ENCODE data around the gene ITSN2.
"Not testable (repeated sequence)": the region's sequence is repeated elsewhere in the genome, so short reads cannot be mapped to it uniquely, and the experiment has no call there.

Gene ITSN2

DNA sequence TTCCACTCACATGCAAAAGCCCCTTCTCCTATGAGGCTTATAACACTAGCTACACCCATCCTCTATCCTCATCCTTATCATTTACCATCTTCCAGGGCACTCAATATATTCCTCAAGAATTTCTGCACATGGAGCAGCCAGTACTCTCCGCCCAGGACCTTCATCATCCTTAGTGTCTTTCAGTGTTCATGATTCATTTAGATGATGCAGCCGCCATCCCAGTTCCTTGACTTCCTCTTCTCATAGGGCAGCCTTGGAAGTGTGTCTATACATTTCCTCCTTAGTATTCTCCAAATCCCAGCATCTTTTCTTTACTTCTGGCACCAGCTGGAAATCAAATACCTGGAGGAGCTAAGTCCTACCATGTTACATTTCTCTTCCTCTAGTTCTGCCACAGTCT lies 3.0 kb upstream of the ITSN2 start:
- DNase-seq (ENCODE audit: low read depth) = no peak

DNA sequence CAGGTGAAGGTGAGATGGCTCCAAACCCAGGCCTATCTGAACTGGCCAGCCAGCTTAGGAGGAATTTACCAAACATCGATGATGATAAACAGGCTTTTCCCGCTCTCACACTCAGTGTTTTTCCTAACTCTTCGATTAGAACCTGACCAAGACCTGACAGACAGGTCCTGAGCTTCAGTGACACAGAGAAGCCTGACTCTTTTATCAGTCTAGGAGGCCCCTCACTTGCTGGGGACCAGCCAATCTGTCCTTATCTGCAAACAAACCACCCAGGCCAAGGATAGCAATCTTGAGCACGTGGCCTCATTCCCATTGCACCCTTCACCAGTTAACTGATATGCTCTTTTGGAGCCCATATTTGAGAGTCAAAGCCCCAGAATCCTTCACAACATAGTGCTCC lies 1.9 kb upstream of the ITSN2 start:
- no peak for DNase-seq (ENCODE audit: low read depth)

DNA sequence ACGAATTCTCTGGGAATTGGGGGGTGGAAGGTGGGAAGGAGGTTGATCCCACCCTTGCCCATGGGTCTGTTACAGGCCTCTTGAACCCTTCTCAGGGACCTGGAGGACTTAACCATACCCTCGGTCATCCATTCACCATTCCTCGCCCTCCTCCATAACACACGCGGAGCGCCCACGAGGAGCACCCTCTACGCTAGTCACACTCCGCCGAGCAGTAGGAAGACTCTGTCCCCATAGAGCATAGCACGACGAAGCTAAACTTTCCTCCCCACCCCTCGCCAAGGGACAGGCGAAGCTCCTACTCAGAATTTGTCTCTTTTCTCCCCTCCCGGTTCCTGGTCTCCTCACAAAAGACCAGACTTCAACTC lies 611 bp upstream of the ITSN2 start:
- no peak for DNase-seq (ENCODE audit: low read depth)

DNA sequence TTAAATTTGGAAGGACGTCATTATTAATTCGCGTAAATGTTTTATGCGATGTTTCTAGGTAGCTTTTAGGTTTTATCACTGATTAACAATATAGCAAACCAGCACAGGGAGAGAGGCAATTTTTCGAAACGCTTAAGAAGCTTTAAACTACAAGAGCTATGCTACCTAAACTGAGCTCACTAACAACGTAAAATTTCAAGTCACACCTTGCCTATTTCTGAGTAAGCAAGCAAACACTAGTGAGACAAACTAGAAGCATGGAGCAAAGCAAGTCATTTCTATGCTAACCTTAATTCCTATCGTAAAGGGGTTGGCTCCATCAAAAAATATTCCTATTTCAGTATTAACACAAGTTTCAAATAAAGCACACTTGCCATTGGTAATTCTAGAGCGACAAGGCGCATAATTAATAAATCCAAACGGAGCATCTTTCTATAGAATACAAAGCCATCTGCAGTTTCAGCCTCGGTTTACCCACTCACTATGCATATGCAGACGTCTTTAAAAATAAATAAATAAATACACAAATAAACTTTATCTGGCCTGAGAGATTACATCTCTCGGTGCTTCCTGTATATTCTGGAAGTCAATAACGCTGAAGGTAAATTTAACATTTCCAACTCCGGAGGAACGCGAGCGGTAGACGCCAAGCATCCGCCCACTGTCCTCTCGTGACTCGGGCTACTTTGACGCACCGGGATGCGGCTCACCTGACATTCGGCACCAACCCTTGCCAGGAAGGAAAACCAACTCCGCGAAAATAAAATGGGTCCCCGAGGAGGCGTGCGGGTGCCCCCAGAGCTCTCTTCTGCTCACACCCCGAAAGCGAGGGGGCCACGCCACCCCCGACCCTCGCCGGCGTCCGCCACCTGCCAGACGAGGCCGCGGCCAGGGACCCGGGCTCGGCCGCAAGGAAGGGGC lies 947 bp downstream of the ITSN2 start:
- DNase-seq (ENCODE audit: low read depth) = peak; percentile 22

DNA sequence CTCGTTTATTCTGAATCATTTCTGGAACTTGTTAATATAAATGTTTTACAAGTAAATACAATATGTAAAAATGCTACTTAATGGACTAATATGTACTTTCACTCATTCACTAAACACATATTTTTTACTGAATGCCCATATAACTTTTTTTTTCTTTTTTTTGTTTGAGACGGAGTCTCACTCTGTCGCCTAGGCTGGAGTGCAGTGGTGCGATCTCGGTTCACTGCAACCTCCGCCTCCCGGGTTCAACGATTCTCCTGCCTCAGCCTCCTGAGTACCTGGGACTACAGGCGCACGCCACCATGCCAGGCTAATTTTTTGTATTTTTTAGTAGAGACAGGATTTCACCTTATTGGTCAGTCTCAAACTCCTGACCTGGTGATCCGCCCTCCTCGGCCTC lies 2.6 kb downstream of the ITSN2 start:
- not testable (repeated sequence) for DNase-seq (ENCODE audit: low read depth)

DNA sequence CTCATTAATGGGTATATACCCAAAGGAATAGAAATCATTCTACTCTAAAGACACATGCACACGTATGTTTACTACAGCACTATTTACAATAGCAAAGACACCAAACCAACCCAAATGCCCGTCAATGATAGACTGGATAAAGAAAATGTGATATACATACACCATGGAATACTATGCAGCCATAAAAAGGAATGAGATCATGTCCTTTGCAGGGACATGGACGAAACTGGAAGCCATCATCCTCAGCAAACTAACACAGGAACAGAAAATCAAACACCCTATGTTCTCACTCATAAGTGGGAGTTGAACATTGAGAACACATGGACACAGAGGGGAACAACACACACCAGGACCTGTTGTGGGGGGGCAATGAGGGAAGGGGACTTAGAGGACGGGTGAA lies 3.2 kb downstream of the ITSN2 start:
- DNase-seq (ENCODE audit: low read depth) = not testable (repeated sequence)

DNA sequence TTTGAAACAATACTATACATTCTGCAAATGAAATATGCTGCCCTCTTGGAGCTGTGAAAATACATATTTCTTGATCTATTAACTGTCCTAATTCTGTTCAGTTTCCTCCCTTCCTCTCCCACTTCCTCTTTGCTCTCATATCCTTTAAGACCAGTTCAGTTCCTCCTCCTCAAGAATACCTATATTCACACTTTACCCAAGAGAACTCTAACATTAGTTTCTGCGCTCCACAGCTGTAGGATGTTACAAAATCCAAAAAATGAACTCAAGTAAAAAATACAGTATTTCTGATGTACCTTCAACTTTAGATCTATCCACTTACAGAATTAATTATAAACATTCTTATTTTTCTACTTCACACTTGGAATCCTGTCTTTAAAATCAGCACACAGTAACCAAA lies 5.4 kb downstream of the ITSN2 start:
- DNase-seq (ENCODE audit: low read depth) = no peak

DNA sequence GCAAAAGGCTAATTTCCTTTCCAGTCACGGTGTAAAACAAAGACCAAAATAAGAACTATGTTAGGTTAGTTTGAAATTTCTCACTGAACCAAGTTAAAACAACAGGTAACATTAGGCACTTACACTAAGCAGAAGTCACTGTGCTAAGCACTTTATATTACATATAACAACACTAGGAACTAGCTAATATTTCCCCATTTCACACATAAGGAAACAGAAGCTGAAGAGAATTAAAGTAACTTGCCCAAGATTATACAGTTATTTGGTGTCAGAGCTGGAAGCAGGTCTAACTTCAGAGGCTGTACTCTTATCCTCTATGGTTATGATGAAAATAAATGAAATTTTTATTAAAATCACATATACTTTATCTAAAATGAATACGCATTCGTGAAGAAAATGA lies 5.9 kb downstream of the ITSN2 start:
- no peak for DNase-seq (ENCODE audit: low read depth)

DNA sequence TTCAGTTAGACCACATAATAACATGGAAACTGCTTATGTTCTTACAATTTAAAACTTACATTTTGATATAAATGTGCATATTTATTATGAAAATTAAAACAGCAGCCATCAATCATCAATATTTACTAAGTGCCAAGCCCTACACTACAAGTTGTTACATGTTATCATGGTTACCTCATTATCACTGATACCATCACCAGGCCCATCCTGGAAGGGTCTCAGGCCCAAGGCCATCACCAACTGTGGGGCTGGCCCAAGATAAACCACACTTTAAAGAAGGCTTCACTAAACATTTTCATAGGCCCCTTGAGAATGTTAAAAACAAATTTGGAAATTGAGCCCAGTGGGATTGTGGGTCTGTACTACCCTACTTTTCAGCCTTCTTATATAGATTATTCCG lies 6.4 kb downstream of the ITSN2 start:
- no peak for DNase-seq (ENCODE audit: low read depth)

- no peak for DNase-seq (ENCODE audit: low read depth)
These were observed 7.0 kb downstream of the ITSN2 start for GRCh38 chr2:24353364-24353763.

DNA sequence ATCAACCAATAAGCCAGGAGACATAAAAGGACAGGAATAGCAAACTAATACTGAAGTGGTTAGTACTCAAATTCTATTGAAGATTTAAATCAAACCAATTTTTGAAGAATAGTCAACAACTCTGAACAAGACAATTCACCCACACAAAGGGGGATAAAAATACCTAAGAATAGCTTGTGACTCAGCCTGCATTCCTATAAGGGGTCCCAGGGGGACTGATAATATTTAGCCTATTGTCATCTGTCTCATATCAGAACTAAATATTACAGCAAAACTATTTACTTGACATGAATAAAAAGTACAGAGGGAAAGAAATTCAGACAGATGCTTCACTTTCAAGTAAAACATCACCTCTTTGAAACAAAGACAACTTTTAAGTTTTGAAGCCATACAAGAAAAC lies 7.7 kb downstream of the ITSN2 start:
- DNase-seq (ENCODE audit: low read depth) = no peak

GRCh38 chr2:24351981-24352380 lies 8.4 kb downstream of the ITSN2 start:
- no peak for DNase-seq (ENCODE audit: low read depth)

DNA sequence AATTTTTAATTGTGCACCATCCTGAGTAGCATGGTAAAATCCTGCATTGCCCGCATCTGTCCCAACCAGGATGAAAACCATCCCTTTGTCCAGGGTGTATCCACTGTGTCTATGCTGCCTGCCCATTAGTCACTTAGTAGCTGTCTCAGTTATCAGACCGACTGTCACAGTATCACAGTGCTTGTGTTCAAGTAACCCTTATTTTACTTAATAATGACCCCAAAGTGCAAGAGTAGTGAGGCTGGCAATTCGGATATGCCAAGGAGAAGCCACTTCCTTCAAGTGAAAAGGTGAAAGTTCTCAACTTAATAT lies 8.8 kb downstream of the ITSN2 start:
- DNase-seq (ENCODE audit: low read depth) = no peak

GRCh38 chr2:24350826-24351626 lies 9.3 kb downstream of the ITSN2 start:
- DNase-seq (ENCODE audit: low read depth) = no peak

GRCh38 chr2:24349097-24349496 lies 11.2 kb downstream of the ITSN2 start:
- no peak for DNase-seq (ENCODE audit: low read depth)

DNA sequence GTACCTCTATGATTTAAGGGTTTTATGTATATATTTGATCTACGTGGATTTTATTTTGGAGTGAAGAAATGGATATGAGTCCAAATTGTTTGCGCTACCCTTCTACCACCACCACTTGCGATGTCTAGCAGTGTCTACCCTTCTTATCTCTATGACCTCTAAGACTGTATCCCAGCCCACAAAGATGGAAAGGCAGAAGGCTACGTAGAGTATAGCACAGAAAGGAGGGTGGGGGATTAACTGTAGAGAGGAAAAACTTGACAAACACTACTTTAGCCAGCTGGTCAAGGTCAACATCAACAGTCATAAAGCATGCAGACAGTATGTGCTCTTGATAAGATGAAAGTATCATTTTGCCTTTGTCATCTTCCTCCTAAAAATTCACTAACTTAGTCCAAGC lies 14.4 kb downstream of the ITSN2 start:
- DNase-seq (ENCODE audit: low read depth) = no peak

- DNase-seq (ENCODE audit: low read depth) = no peak
These were observed 17.0 kb downstream of the ITSN2 start for GRCh38 chr2:24343225-24343882.

DNA sequence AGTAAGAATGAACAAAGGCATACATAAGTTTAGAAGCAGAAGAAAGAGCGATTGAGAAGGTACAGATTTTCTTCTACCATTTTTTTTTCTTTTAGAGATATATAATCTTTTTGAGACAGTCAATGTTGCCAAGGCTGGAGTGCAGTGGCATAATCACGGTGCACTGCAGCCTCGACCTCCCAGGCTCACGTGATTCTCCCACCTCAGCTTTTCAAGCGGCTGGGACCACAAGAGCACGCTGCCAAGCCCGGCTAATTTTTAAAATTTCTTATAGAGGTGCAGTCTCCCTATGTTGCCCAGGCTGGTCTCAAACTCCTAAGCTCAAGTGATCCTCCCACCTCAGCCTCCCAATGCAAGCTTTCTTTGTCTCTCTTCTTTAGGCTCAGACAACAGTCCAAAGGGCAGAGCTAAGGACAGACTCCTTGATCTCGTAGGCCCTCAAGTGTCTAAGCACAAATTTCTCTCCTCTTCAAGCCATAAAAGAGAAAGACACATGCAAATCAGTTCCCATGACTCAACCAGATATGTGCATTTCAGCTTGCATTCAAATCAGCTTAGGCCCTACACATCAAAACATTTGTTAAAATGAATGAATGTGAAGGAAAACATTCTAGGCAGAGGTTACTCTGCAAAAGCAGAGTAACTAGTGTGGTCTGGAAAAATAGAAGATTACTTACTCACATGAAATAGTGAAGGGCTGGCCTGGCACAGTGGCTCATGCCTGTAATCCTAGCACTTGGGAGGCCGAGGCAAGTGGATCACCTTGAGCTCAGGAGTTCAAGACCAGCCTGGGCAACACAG lies 18.0 kb downstream of the ITSN2 start:
- DNase-seq (ENCODE audit: low read depth) = no peak

GRCh38 chr2:24339856-24340262 lies 20.5 kb downstream of the ITSN2 start:
- no peak for DNase-seq (ENCODE audit: low read depth)

DNA sequence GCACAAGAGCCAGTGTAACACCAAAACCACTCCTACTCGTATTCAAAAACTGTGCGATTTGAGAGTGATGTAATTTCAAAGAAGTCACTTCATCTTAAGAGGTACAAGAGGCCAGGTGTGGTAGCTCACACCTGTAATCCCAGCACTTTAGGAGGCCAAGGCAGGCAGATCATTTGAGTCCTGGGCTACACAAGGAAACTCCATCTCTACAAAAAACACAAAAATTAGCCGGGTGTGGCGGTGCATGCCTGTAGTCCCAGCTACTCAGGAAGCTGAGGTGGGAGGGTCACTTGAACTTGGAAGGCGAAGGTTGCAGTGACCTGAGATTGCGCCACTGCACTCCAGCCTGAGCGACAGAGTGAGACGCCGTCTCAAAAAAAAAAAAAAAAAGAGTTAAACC lies 21.2 kb downstream of the ITSN2 start:
- DNase-seq (ENCODE audit: low read depth) = not testable (repeated sequence)

GRCh38 chr2:24337890-24338289 lies 22.4 kb downstream of the ITSN2 start:
- no peak for DNase-seq (ENCODE audit: low read depth)

GRCh38 chr2:24336811-24337210 lies 23.5 kb downstream of the ITSN2 start:
- DNase-seq (ENCODE audit: low read depth) = no peak
